ENCODE results near the gene DNAJB11.
"Not testable (repeated sequence)": the region's sequence is repeated elsewhere in the genome, so short reads cannot be mapped to it uniquely, and the experiment has no call there.

The DNAJB11 gene

GRCh38 chr3:186620213-186621092, 49.9 kb downstream of the DNAJB11 start:
- DNase-seq, result no peak

DNA sequence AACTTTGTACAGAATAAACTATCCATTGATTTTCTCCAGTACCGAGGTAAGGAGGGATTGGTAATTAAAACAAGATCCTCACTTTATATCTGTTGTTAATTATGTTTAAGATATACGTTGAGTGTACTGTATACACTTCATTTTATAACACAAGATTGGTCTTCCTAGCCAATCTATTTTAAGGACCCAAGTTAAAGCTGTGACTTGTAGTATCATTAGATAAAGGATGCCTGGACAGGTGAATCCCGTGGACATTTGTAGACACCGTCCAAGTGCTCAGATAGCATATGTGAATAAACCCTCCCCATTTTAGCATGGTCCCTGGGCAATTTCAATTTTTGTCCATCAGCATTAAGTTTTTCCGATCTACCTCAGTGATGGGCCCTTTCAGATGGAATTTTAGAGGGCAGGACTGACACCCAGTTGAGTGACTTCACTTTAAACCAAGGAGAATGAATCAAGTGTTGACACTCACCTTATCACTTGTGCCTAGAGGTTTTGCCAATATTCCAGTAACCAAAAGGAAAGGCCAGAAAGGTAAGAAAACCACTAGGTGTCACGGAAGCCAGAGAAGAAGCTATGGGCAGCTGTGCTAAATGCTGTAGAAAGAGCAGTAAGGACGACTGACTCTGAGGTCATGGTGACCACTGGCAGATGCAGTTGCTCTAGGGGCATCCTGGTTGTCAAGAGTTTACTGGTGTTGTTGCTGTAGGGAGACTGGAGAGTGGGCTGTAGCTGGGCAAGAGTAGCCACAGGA, 51.6 kb downstream of the DNAJB11 start:
- no peak for DNase-seq

DNA sequence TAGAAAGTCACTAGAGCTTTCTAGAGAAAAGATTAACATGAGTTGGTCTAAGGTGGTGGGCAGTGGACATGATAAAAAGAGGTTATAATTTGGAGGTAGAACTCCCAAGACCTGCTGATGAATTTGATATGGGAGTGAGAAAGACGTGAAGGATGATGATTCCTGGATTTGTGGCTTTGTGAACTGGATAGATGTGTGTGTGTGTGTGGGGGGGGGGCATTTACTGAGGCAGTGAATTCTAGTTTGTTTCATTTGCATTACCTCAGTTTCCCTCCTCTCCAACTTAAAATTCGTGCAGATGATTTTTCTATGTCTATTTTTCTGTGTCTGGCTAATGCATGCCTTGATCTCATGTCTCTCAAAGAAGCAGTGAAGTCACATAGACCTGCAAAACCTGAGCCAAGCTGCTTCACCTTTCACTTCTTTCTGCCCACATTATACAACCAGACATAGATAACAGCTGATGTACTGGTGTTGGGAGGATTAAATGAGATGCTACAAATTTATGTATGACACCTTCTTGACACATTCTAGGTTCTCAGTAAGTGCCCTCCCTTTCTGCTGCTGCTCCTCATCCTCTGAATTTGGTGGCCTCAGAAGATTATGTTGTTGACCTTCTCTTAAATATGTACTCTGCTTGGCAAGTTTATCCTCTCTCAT, 52.3 kb downstream of the DNAJB11 start:
- no peak for DNase-seq

- DNase-seq, result no peak
Measured at GRCh38 chr3:186624598-186624997, 54.1 kb downstream of the DNAJB11 start.

DNA sequence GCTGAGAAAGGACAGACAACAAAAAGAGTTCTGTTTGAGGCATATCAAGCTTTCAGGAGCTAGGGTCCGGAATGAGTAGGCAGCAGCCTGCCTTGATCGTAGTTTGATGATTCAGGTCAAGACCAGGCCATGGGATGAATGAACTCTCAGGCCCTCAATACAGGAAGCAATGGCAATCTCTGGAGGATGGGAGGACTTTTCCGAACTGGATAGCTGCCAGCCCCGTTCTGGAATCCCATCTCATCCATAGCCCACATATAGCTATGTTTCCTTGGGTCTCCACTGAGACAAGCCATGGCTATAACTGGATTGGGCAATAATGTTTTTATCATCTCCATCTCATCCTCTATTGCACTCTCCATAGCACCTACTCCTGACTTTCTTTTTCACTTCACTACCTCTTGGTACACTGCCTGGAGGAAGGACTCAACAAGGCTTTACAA, 55.1 kb downstream of the DNAJB11 start:
- no peak for DNase-seq

GRCh38 chr3:186626254-186626847, 55.8 kb downstream of the DNAJB11 start:
- DNase-seq, result no peak

GRCh38 chr3:186627852-186628414, 57.4 kb downstream of the DNAJB11 start:
- DNase-seq, result no peak

DNA sequence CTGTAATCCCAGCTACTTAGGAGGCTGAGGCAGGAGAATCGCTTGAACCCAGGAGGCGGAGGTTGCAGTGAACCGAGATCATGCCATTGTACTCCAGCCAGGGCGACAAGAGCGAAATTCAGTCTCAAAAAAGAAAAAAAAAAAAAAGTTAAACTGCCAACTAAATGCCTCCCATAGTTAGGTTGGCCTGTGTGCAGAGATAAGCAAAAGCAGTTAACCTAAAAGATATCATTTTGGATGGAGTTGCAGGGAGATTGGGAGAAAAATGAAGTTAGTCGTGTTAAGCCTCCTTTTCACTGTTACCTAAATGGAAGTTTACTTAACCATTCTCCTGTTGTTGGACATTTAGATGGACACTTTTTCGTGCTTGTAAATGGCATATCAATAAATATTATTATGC, 58.2 kb downstream of the DNAJB11 start:
- no peak for DNase-seq

DNA sequence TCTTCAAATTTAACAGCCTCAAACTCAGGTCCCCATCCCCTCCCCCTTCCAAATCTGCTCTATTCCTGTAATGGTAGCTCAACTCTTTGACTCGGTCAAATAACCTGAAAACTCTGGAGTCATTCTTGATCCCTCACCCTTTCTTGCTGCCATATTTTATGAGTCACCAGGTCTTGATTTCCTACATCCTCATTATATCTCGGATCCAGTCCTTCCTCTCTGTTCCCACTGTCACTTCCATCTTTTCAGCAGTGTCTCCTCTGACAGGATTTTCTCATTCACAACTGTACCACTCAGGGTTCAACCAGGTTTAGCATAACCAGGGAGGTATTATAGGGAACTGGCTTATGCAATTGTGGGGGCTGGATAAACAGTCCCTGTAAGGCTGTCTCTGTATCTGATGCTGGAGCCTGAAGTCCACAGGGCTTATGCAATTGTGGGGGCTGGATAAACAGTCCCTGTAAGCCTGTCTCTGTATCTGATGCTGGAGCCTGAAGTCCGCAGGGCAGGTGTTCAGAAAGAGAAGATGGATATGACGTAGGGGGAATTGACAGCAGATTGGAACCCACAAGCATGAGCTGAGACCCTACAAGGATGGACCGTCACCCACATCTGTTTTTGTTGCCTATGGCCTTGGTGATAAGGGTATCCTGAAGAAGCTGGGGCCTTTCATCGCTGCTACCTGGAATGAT, 60.6 kb downstream of the DNAJB11 start:
- DNase-seq, result no peak

DNA sequence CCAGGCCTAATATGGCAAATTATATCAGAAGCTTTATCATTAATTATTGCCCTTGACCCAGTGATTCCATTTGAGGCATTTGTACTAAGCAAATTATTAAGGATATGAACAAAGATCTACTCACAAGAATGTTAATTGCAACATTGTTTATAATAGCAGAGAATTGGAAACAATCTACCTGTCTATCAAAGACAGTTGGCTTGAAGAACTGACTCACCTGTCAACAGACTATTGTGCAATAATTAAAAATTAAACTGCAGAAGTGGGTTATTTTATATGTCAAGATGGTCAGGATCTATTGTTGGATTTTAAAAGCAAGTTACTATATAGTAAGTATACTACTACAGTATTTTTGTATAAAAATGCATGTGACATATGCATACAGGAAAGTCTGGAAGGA, 63.0 kb downstream of the DNAJB11 start:
- no peak for DNase-seq

DNA sequence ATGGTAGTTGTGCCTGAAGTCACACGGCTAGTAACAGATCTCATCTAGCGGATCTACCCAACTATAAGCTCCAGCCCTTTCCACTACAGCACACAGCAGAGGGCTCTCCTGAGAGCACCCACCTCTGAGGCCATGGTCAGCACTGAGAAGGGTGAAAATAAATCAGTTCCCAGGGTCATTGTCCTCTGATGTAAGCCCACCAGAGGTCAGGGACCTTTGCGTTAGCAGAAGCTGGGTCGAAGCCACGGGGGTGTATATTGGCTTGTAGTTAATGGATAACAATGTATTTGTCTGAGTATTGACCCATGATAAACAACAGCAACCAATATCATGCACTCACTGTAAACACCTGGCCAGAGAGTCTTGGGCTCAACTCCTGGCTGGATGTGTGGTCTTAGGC, 63.7 kb downstream of the DNAJB11 start:
- DNase-seq, result not testable (repeated sequence)
